SW480 (cell line): ENCODE results near the gene SEM1.
"Not testable (repeated sequence)": the region's sequence is repeated elsewhere in the genome, so short reads cannot be mapped to it uniquely, and the experiment has no call there.

Source experiments
- DNase-seq: peaks from one replicate; pipeline ENCODE4 v3.0.0-alpha.2; 2016; ENCODE audit warnings: low spot score

Gene SEM1

GRCh38 chr7:96700516-96700915 lies 9.1 kb downstream of the SEM1 start:
- DNase-seq = no peak

- DNase-seq = peak; percentile 19
Measured at GRCh38 chr7:96699219-96699871, 10.3 kb downstream of the SEM1 start.

- not testable (repeated sequence) for DNase-seq
Measured at GRCh38 chr7:96698449-96698848, 11.2 kb downstream of the SEM1 start.

GRCh38 chr7:96697822-96698221 lies 11.8 kb downstream of the SEM1 start:
- no peak for DNase-seq

GRCh38 chr7:96695581-96695980 lies 14.1 kb downstream of the SEM1 start:
- DNase-seq = no peak

GRCh38 chr7:96694082-96694481 lies 15.6 kb downstream of the SEM1 start:
- no peak for DNase-seq

- no peak for DNase-seq
Measured at GRCh38 chr7:96691702-96692101, 17.9 kb downstream of the SEM1 start.

GRCh38 chr7:96689414-96689813 lies 20.2 kb downstream of the SEM1 start:
- no peak for DNase-seq

GRCh38 chr7:96686305-96686704 lies 23.3 kb downstream of the SEM1 start:
- DNase-seq = no peak

- DNase-seq = no peak
Measured at GRCh38 chr7:96685755-96686154, 23.9 kb downstream of the SEM1 start.

- DNase-seq = no peak
Measured at GRCh38 chr7:96685353-96685752, 24.3 kb downstream of the SEM1 start.

- no peak for DNase-seq
Measured at GRCh38 chr7:96679886-96680285, 29.8 kb downstream of the SEM1 start.

GRCh38 chr7:96676919-96677318 lies 32.7 kb downstream of the SEM1 start:
- no peak for DNase-seq

GRCh38 chr7:96675548-96675947 lies 34.1 kb downstream of the SEM1 start:
- no peak for DNase-seq

- DNase-seq = no peak
Measured at GRCh38 chr7:96674565-96674964, 35.1 kb downstream of the SEM1 start.

- no peak for DNase-seq
Measured at GRCh38 chr7:96671854-96672253, 37.8 kb downstream of the SEM1 start.

- no peak for DNase-seq
Measured at GRCh38 chr7:96670338-96671289, 39.0 kb downstream of the SEM1 start.

- DNase-seq = no peak
Measured at GRCh38 chr7:96669812-96670211, 39.8 kb downstream of the SEM1 start.

GRCh38 chr7:96667026-96667425 lies 42.6 kb downstream of the SEM1 start:
- DNase-seq = no peak

GRCh38 chr7:96665689-96666088 lies 44.0 kb downstream of the SEM1 start:
- no peak for DNase-seq

- no peak for DNase-seq
Measured at GRCh38 chr7:96664793-96665192, 44.9 kb downstream of the SEM1 start.

GRCh38 chr7:96663871-96664445 lies 45.7 kb downstream of the SEM1 start:
- no peak for DNase-seq

- no peak for DNase-seq
Measured at GRCh38 chr7:96663457-96663856, 46.2 kb downstream of the SEM1 start.
